Coronary artery (tissue), 2 donors: ENCODE measurements around the gene LYRM9.
"Not testable (repeated sequence)": the region's sequence is repeated elsewhere in the genome, so short reads cannot be mapped to it uniquely, and the experiment has no call there.

ENCODE experiments used
- DNase-seq: peaks from one replicate; pipeline ENCODE4 v3.0.0-alpha.2; 2017; ENCODE audit warnings: low spot score
- H3K27ac ChIP-seq, 2 donors: fragments of 200-600 bp; sonication (generic); one replicate each; pipeline ENCODE4 v1.5.1; 2016 to 2019
- H3K4me3 ChIP-seq: fragments of 200-600 bp; sonication (generic); 2 replicates; pipeline ENCODE4 v1.5.1; 2016; ENCODE audit warnings: mild to moderate bottlenecking, moderate library complexity
- CTCF ChIP-seq: fragments of 200-600 bp; sonication (generic); IDR thresholded peaks from one replicate; pipeline ENCODE4 v1.5.1; 2019; ENCODE audit warnings: antibody characterized with exemption

The LYRM9 gene

DNA sequence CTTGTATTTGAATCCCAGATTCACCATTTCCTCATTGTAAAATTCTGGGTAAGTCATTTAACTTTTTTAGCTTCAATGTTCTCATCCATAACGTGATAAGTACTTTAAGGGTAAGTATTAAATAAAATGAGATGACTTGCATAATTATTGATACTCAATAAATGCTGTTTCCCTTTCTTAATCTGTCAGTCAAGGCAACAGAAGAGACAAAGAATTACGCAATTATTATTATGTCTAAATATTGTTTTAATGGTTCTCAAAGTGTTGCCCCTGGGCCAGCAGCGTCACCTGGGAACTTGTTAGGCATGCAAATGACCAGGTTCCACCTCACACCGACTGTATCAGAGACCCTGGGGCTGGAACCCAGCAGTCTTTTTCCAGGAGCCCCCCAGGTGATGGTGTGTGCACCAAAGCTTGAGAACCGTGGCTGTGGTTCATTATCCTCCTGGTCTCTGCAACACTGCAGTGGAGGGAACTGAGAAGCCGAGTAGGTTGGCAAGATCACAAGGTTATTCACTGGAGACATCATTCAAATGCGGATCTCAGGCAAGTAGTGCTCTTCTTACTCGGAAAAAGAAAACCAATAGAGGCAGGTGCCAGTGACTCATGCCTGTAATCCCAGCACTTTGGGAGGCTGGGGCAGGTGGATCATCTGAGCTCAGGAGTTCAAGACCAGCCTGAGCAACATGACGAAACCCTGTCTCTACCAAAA is 43.5 kb downstream of the LYRM9 start:
- no peak for DNase-seq
- no peak overlapping the region for H3K27ac ChIP-seq
- no peak overlapping the region for H3K4me3 ChIP-seq
- no peak for TF ChIP-seq CTCF

- Histone ChIP-seq H3K27ac (no peak overlapping the region), H3K4me3 (no peak overlapping the region)
- no peak for DNase-seq
- TF ChIP-seq CTCF = no peak
Measured at GRCh38 chr17:27848931-27849330, 44.2 kb downstream of the LYRM9 start.

DNA sequence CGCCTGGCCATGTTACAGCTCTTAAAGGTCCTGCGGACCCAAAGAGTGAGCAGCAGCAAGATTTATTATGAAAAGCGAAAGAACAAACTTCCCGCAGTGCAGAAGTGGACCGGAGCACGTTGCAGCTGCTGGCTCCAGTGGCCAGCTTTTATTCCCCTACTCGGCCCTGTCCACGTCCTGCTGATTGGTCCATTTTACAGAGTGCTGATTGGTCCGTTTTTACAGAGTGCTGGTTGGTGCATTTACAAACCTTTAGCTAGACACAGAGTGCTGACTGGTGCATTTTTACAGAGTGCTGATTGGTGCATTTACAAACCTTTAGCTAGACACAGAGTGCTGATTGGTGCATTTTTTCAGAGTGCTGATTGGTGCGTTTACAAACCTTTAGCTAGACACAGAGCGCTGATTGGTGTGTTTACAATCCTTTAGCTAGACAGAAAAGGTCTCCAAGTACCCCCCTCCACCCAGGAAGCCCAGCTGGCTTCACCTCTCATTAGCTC is 46.3 kb downstream of the LYRM9 start:
- not testable (repeated sequence) for DNase-seq, H3K4me3 ChIP-seq, H3K27ac ChIP-seq

- no peak overlapping the region for H3K4me3 ChIP-seq
- no peak for DNase-seq
- H3K27ac ChIP-seq = no peak overlapping the region
- TF ChIP-seq CTCF = no peak
Measured at GRCh38 chr17:27846042-27846655, 47.0 kb downstream of the LYRM9 start.

- no peak overlapping the region for H3K27ac ChIP-seq
- H3K4me3 ChIP-seq = no peak overlapping the region
- DNase-seq = no peak
- TF ChIP-seq CTCF = no peak
Measured at GRCh38 chr17:27845264-27846041, 47.7 kb downstream of the LYRM9 start.

GRCh38 chr17:27840688-27841087 is 52.5 kb downstream of the LYRM9 start:
- Histone ChIP-seq H3K4me3 (no peak overlapping the region), H3K27ac (no peak overlapping the region)
- no peak for DNase-seq
- no peak for TF ChIP-seq CTCF

DNA sequence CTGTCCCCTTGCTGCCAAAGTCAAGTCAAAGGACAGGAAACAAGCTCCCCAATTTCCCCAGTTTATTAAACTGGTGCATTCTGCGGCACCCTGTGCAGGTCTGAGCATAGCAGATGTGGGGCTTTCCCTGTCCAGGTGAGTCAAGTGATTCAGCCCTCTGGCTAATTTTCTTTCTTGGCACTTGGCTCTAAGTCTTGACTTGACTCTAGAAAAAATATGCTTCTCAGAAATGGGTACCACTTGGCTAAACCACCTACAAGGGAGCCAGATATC is 52.8 kb downstream of the LYRM9 start:
- H3K4me3 ChIP-seq, DNase-seq, H3K27ac ChIP-seq: not testable (repeated sequence)

- H3K27ac ChIP-seq, H3K4me3 ChIP-seq, DNase-seq: not testable (repeated sequence)
Measured at GRCh38 chr17:27839571-27840405, 53.4 kb downstream of the LYRM9 start.

DNA sequence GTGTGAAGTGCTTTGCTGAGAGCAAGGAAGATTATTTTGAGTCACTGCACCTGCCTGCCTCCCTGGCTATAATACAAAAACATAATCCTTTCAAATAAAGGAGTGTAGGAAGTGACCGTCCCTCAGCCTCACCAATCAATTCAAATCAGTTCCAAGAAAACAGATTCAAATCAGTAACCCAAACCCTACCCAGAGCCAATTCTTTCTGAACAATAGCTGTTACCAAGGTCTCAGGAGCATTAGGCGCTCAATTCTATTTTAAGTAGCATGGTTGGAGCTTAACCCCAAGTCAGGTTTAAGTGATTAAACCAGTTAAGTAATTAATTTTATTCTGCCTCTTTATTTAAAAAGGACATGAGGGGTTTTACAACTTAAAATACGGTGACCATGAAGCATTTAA is 54.6 kb downstream of the LYRM9 start:
- H3K27ac ChIP-seq, DNase-seq, H3K4me3 ChIP-seq: not testable (repeated sequence)

DNA sequence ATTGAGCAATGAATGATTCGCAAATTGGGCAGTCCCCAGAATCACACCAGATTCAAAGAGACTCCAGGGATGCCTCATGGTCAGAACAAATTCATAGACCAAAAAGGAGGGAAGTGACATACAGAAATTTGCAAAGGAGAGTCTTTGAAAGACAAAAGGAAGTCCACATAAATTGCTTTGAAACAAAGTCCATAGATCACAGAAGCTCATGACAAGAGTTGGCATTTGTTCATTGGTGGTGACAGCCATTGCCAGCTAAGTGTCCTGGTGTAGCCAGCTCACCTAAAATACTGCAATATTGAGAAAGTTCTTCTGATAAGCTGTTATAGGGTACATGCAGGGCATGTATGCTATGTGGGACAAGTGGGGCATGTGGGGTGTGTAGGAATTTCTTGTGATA is 55.4 kb downstream of the LYRM9 start:
- DNase-seq = not testable (repeated sequence)

More for the DNA sequence above, 55.4 kb downstream of the LYRM9 start:
- not testable (repeated sequence) for H3K27ac ChIP-seq, H3K4me3 ChIP-seq
